NCI-H2196 (cell line): ENCODE measurements around the gene FBXL5.

Experiments used
- DNase-seq: peaks from one replicate; lab custom pipeline; 2025; ENCODE audit not compliant: unreplicated experiment; lab: John Stamatoyannopoulos, UW

Gene FBXL5

GRCh38 chr4:15563871-15564270 lies 91.3 kb downstream of the FBXL5 start:
- DNase-seq: no peak

GRCh38 chr4:15562623-15563022 lies 92.5 kb downstream of the FBXL5 start:
- no peak for DNase-seq

GRCh38 chr4:15562114-15562513 lies 93.0 kb downstream of the FBXL5 start:
- no peak for DNase-seq

- no peak for DNase-seq
Measured at GRCh38 chr4:15558561-15558960, 96.6 kb downstream of the FBXL5 start.

- DNase-seq: no peak
Measured at GRCh38 chr4:15557786-15558550, 97.2 kb downstream of the FBXL5 start.

- DNase-seq: no peak
Measured at GRCh38 chr4:15556511-15557092, 98.6 kb downstream of the FBXL5 start.
